H1 (cell line): ENCODE data around the gene RBMS1. TPM values are rescaled to one million over a fixed set of nuclear protein-coding genes. Genes with fewer than 3 reads are reported as not detected.

ENCODE experiments used
- ASH2L ChIP-seq: fragments of 200-600, 300-600 bp; sonication (generic); IDR thresholded peaks from one replicate; pipeline ENCODE4 v1.7.1; 2017; ENCODE audit warnings: low read length
- CTCF ChIP-seq, 3 experiments: IDR thresholded peaks; 1 replicate in 2 of 3; 2 replicates in 1 of 3; pipeline versions ENCODE4 v1.5.1 to v1.6.1; 2011; ENCODE audit warnings: low read length in 3 of 3, mild to moderate bottlenecking in 3 of 3, inconsistent platforms in 2 of 3, low read depth in 1 of 3, moderate library complexity in 1 of 3; ENCODE audit not compliant: insufficient read depth in 1 of 3; ENCODE audit errors: control extremely low read depth in 1 of 3
- HDAC2 ChIP-seq, 2 experiments: fragments of 300-600 bp in 1 of 2; sonication (generic) in 1 of 2; IDR thresholded peaks; 2 replicates each; pipeline ENCODE4 v1.6.1; 2011 to 2012; ENCODE audit warnings: low read depth in 2 of 2, low read length in 2 of 2, mild to moderate bottlenecking in 2 of 2, moderate library complexity in 2 of 2, borderline replicate concordance in 1 of 2, inconsistent platforms in 1 of 2
- SAP30 ChIP-seq: fragments of 300-600 bp; sonication (generic); IDR thresholded peaks from 2 replicates; pipeline ENCODE4 v1.7.1; 2012; ENCODE audit warnings: low read length, moderate library complexity, mild to moderate bottlenecking, inconsistent platforms; ENCODE audit not compliant: insufficient read depth, insufficient replicate concordance
- polyA plus RNA-seq, 7 experiments: library from polyadenylated mRNA; depleted of rRNA in 3 of 7; stranded (reverse) in 5 of 7; unstranded in 2 of 7; fragments of >200 nt in 5 of 7; fragments of 200-250 nt in 2 of 7; gene quantifications; 1 replicate in 5 of 7; 2 replicates in 1 of 7; 4 replicates in 1 of 7; pipeline versions ENCODE4 v1.2.1 to v1.2.3, GENCODE V29; 2011 to 2013; ENCODE audit warnings: missing spikeins in 2 of 7, mixed read lengths in 2 of 7
- total RNA-seq: library from RNA; stranded (reverse); fragmentation: NEBNext Ultra II Directional; extraction: Animal tissue kit (Norgen Biotek cat#: 25700); gene quantifications from 2 replicates; pipeline ENCODE4 v1.2.1, GENCODE V29; 2021

The RBMS1 gene
- total and polyA plus RNA-seq, 2 of the 8 experiments (the other 6 are each of a cell fraction or from before 2014, with no cell fraction given): 53.7 to 60.0 TPM

- TF ChIP-seq SAP30 (no peak), CTCF (IDR thresholded peaks at IDR 0.05; ENCODE audit: control extremely low read depth in 1 of 3, insufficient read depth in 1 of 3, low read depth in 1 of 3, low read length in 3 of 3) (no peak), ASH2L (no peak), HDAC2 (IDR thresholded peaks at IDR 0.05; ENCODE audit: borderline replicate concordance in 1 of 2, low read depth in 2 of 2, low read length in 2 of 2) (no peak)
These were observed 148.4 kb downstream of the RBMS1 start (continued) for GRCh38 chr2:160345071-160345764.
